ENCODE measurements around the gene RGS6. TPM values are rescaled to one million over a fixed set of nuclear protein-coding genes. Genes with fewer than 3 reads are reported as not detected.

RGS6 gene
- total and polyA plus RNA-seq, 2 experiments from 2014 or later, result 0.86 to 0.95 TPM

DNA sequence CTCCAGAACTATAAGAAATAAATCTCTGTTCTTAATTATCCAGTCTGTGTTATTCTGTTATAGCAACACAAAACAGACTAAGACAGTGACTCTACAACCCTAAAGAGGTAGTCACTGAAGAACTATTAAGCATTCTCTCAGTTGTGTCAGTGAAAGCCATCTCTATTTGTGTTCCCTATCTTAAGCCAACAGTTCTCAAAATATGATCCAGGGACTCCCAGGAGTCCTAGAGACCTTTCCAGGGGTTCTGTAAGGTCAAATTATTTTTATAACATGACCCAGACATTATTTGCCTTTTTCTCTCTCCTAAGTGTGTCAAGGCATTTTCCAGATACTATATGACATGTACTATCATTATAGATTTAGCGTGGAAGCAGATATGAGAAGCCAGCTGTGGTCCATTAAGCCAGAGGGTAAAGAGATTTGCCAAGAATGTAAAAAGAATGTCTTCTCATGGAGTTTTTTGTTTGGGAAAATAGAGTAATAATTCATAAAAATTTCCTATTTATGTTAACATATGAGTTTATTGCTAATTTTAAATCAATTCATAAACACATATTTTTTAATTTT is 315.8 kb downstream of the RGS6 start:
- TF ChIP-seq, protein P1, sequence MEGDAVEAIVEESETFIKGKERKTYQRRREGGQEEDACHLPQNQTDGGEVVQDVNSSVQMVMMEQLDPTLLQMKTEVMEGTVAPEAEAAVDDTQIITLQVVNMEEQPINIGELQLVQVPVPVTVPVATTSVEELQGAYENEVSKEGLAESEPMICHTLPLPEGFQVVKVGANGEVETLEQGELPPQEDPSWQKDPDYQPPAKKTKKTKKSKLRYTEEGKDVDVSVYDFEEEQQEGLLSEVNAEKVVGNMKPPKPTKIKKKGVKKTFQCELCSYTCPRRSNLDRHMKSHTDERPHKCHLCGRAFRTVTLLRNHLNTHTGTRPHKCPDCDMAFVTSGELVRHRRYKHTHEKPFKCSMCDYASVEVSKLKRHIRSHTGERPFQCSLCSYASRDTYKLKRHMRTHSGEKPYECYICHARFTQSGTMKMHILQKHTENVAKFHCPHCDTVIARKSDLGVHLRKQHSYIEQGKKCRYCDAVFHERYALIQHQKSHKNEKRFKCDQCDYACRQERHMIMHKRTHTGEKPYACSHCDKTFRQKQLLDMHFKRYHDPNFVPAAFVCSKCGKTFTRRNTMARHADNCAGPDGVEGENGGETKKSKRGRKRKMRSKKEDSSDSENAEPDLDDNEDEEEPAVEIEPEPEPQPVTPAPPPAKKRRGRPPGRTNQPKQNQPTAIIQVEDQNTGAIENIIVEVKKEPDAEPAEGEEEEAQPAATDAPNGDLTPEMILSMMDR (IDR thresholded peaks at IDR 0.05; ENCODE audit: low read depth, low read length), result no peak

DNA sequence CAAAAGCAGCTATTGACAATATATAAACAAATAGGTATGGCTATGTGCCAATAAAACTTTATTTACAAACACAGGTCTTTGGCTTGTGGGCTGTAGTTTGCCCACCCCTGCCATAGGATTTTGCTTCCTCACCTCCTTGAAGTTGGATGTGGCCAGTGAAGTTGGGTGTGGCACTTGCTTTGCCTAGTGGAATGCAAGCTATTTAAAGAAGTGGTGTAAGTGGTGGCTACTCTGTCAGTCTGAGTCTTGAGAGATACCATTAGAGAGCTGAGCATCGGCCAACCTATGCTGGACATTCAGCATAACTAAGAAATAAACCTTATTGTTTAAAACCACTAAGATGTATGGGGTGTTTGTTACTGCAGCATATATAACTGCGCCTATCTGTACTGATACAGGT is 321.3 kb downstream of the RGS6 start:
- Histone ChIP-seq H3K9me3 (ENCODE audit: low read depth) (no peaks in the 10 kb centered on the region), H3K4me1 (ENCODE audit: low read depth) (no peaks in the 10 kb centered on the region), H3K4me3 (no peak overlapping the region), H3K36me3 (no peaks in the 10 kb centered on the region), H3K27me3 (no peaks in the 10 kb centered on the region), H3K27ac (no peak overlapping the region)
- TF ChIP-seq, protein P1 (IDR thresholded peaks at IDR 0.05; ENCODE audit: low read depth, low read length), result no peak
- DNase-seq (ENCODE audit: low read depth in 1 of 2, low spot score in 1 of 2), result no peak

More for the DNA sequence above, 315.8 kb downstream of the RGS6 start:
- Histone ChIP-seq H3K4me3 (no peak overlapping the region), H3K4me1 (ENCODE audit: low read depth) (no peaks in the 10 kb centered on the region), H3K27ac (no peak overlapping the region), H3K9me3 (ENCODE audit: low read depth) (no peaks in the 10 kb centered on the region), H3K36me3 (no peaks in the 10 kb centered on the region), H3K27me3 (no peaks in the 10 kb centered on the region)
- DNase-seq (ENCODE audit: low read depth in 1 of 2, low spot score in 1 of 2), result no peak

DNA sequence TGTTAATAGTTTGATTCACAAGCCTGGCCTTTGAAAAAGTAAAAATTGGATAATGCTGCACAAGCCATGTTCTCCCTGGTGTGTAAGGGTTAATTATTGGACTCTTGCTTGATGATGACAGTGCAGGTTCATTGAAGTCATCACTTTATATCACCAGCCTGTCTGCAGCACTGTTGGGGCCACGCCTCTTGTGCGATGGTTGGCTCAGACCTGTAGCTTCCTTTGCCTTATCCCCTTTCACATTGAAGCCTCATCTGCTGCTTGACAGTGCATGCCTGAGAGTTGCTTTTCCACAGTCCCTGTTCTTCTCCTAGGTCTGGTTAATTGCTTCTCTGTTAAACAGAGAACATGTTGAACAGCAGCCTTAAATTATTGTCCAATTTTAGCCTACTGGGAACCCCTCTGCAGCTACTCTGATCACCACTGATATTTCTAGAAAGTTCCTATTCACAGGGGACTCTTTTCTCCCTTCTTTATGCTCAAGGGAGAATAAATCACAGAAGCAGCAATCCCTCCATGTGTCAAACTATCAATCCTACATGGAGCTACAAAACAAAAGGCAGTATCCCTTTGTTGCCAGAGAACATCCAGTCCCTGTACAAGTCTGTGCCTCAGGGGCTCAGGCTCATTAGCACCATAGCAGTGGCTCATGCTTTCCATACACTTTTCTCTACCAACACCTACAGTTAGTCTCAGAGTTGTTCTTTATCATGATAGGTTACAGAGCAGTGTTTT is 322.1 kb downstream of the RGS6 start:
- Histone ChIP-seq H3K36me3 (no peaks in the 10 kb centered on the region), H3K27ac (no peak overlapping the region), H3K4me1 (ENCODE audit: low read depth) (no peaks in the 10 kb centered on the region), H3K27me3 (no peaks in the 10 kb centered on the region), H3K4me3 (no peak overlapping the region), H3K9me3 (ENCODE audit: low read depth) (no peaks in the 10 kb centered on the region)
- TF ChIP-seq, protein P1 (IDR thresholded peaks at IDR 0.05; ENCODE audit: low read depth, low read length), result no peak
- no peak for DNase-seq (ENCODE audit: low read depth in 1 of 2, low spot score in 1 of 2)

DNA sequence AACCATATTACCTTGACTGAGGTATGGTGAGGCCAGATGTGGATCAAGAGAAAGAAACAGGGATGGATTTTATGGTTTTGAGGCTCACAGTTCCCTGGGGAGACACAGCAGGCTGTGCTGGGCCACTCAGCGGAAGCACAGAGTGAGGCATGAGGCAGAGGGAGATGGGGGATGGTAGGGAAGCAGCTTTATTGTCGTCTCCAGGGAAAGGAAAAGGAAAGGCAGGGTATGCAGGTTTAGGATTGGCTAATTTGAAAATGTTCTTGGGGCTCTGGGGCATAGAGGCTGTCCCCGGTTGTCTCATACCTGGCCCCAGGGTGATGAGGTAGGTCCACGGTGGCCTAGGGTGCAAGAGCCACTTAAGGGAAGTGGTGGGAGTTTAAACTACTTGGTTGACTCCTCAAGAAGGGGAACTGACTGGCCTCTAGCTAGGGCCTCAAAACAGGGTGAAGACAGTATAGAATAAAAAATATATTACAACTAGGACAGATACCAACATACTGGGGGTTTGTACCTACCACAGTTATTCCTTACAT is 322.8 kb downstream of the RGS6 start:
- Histone ChIP-seq H3K4me1 (ENCODE audit: low read depth) (no peaks in the 10 kb centered on the region), H3K36me3 (no peaks in the 10 kb centered on the region), H3K4me3 (no peak overlapping the region), H3K27ac (no peak overlapping the region), H3K9me3 (ENCODE audit: low read depth) (no peaks in the 10 kb centered on the region), H3K27me3 (no peaks in the 10 kb centered on the region)
- TF ChIP-seq, protein P1 (IDR thresholded peaks at IDR 0.05; ENCODE audit: low read depth, low read length), result no peak
- no peak for DNase-seq (ENCODE audit: low read depth in 1 of 2, low spot score in 1 of 2)

DNA sequence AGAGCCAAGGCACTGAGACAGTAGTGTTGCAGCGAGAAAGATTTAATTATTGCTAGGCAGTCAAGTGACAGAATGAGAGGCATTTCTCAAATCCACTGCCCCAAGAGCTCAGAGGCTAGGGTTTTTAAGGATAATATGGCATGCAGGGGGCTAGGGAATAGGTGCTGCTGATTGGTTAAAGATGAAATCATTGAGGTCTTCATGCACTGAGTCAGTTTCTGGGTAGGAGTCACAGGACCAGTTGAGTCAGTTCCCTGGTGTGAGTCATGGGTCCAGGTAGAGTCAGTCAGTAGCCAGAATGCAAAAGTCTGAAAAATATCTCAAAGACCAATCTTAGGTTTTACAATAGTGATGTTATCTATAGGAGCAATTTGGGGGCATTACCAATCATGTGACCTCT is 323.8 kb downstream of the RGS6 start:
- no peak for DNase-seq (ENCODE audit: low read depth in 1 of 2, low spot score in 1 of 2)

More for the DNA sequence above, 323.8 kb downstream of the RGS6 start:
- H3K36me3 ChIP-seq, result no peaks in the 10 kb centered on the region
- no peaks in the 10 kb centered on the region for H3K9me3 ChIP-seq (ENCODE audit: low read depth)
- H3K4me3 ChIP-seq, result no peak overlapping the region
- no peaks in the 10 kb centered on the region for H3K4me1 ChIP-seq (ENCODE audit: low read depth)
- TF ChIP-seq, protein P1 (IDR thresholded peaks at IDR 0.05; ENCODE audit: low read depth, low read length), result no peak
- H3K27me3 ChIP-seq, result no peaks in the 10 kb centered on the region
- H3K27ac ChIP-seq, result no peak overlapping the region

Measured in cardiac muscle cell (in vitro differentiated cells and primary cell).